Neural cell (in vitro differentiated cells): Measurements from ENCODE around the gene CPLANE1. TPM values are rescaled to one million over a fixed set of nuclear protein-coding genes. Genes with fewer than 3 reads are reported as not detected.

ENCODE experiments used
- H2AFZ ChIP-seq: fragments of 200-600, 300-800 bp; sonication (generic), shearing (Covaris generic); 2 replicates; pipeline ENCODE4 v1.6.0; 2014; ENCODE audit warnings: low read depth, mild to moderate bottlenecking, antibody characterized with exemption, low read length, moderate library complexity
- H3F3A ChIP-seq: fragments of 200-600 bp; shearing (Covaris generic); 2 replicates; pipeline ENCODE4 v1.6.1; 2016; ENCODE audit warnings: mild to moderate bottlenecking, moderate library complexity, mixed read lengths, antibody characterized with exemption, low read length; ENCODE audit not compliant: insufficient read depth, poor library complexity, severe bottlenecking
- H3K27ac ChIP-seq: fragments of 200-600, 300-800 bp; sonication (generic), shearing (Covaris generic); 2 replicates; pipeline ENCODE4 v1.5.1; 2014; ENCODE audit warnings: mild to moderate bottlenecking, low read length, moderate library complexity
- H3K27me3 ChIP-seq: fragments of 300-800, 200-600 bp; sonication (generic), shearing (Covaris generic); 2 replicates; pipeline ENCODE4 v1.6.0; 2014; ENCODE audit warnings: mild to moderate bottlenecking, low read depth, low read length, moderate library complexity; ENCODE audit not compliant: insufficient read depth
- H3K36me3 ChIP-seq: fragments of 300-800, 200-600 bp; sonication (generic), shearing (Covaris generic); 2 replicates; pipeline ENCODE4 v1.5.1; 2014; ENCODE audit warnings: mild to moderate bottlenecking, antibody characterized with exemption, low read length, moderate library complexity; ENCODE audit not compliant: insufficient read depth
- H3K4me2 ChIP-seq: fragments of 300-800, 200-600 bp; sonication (generic), shearing (Covaris generic); 2 replicates; pipeline ENCODE4 v1.6.0; 2014; ENCODE audit warnings: mild to moderate bottlenecking, low read length
- H3K4me3 ChIP-seq: fragments of 300-800, 200-600 bp; sonication (generic), shearing (Covaris generic); 2 replicates; pipeline ENCODE4 v1.5.1; 2014; ENCODE audit warnings: mild to moderate bottlenecking, low read length, moderate library complexity
- H3K79me2 ChIP-seq: fragments of 200-600 bp; shearing (Covaris generic); replicated peaks from 2 replicates; pipeline ENCODE4 v1.6.0; 2014; ENCODE audit warnings: mild to moderate bottlenecking, low read length, moderate library complexity; ENCODE audit not compliant: insufficient read depth
- H3K9ac ChIP-seq: fragments of 300-800, 200-600 bp; sonication (generic), shearing (Covaris generic); 2 replicates; pipeline ENCODE4 v1.6.1; 2016; ENCODE audit warnings: mild to moderate bottlenecking, low read length, mixed read lengths
- H3K9me2 ChIP-seq: fragments of 200-600 bp; shearing (Covaris generic); 2 replicates; pipeline ENCODE4 v1.6.1; 2016; ENCODE audit warnings: mild to moderate bottlenecking, low read length, mixed read lengths; ENCODE audit not compliant: insufficient read depth
- H3K9me3 ChIP-seq: fragments of 200-600, 300-800 bp; sonication (generic), shearing (Covaris generic); 2 replicates; pipeline ENCODE4 v1.6.1; 2016; ENCODE audit warnings: mild to moderate bottlenecking, mixed run types, low read length, moderate library complexity, mixed read lengths
- H4K20me1 ChIP-seq: fragments of 200-600 bp; shearing (Covaris generic); 2 replicates; pipeline ENCODE4 v1.6.1; 2016; ENCODE audit warnings: mild to moderate bottlenecking, mixed run types; ENCODE audit not compliant: insufficient read depth
- CTCF ChIP-seq: fragments of 450-650 bp; IDR thresholded peaks from 2 replicates; pipeline ENCODE4 v1.5.1; 2014; ENCODE audit warnings: antibody characterized with exemption, mild to moderate bottlenecking, moderate library complexity; ENCODE audit not compliant: poor library complexity, severe bottlenecking
- EP300 ChIP-seq: fragments of 450-650 bp; conservative IDR thresholded peaks from 2 replicates; pipeline ENCODE4 v1.6.1; 2014; ENCODE audit warnings: antibody characterized with exemption, mild to moderate bottlenecking, moderate library complexity; ENCODE audit not compliant: poor library complexity, severe bottlenecking
- EZH2 ChIP-seq: fragments of 200-600, 300-800 bp; shearing (Covaris generic), sonication (generic); IDR thresholded peaks from 2 replicates; pipeline ENCODE4 v1.6.1; 2014; ENCODE audit warnings: antibody characterized with exemption, low read length, borderline replicate concordance, mild to moderate bottlenecking; ENCODE audit not compliant: insufficient read depth, poor library complexity, severe bottlenecking
- MXI1 ChIP-seq: fragments of 450-650 bp; conservative IDR thresholded peaks from 2 replicates; pipeline ENCODE4 v1.6.1; 2014; ENCODE audit warnings: antibody characterized with exemption, mild to moderate bottlenecking; ENCODE audit not compliant: poor library complexity, severe bottlenecking
- POLR2AphosphoS5 ChIP-seq: IDR thresholded peaks from 2 replicates; pipeline ENCODE4 v1.6.1; 2012
- RAD21 ChIP-seq: fragments of 450-650 bp; conservative IDR thresholded peaks from 2 replicates; pipeline ENCODE4 v1.6.1; 2014; ENCODE audit warnings: antibody characterized with exemption, mild to moderate bottlenecking, moderate library complexity
- REST ChIP-seq: IDR thresholded peaks from 2 replicates; pipeline ENCODE4 v1.6.1; 2012; ENCODE audit warnings: borderline replicate concordance
- SMC3 ChIP-seq: fragments of 450-650 bp; conservative IDR thresholded peaks from 2 replicates; pipeline ENCODE4 v1.6.1; 2014; ENCODE audit warnings: antibody characterized with exemption, mild to moderate bottlenecking, moderate library complexity; ENCODE audit not compliant: poor library complexity
- TAF1 ChIP-seq: IDR thresholded peaks from 2 replicates; pipeline ENCODE4 v1.6.1; 2012; ENCODE audit warnings: low read depth
- polyA plus RNA-seq: library from polyadenylated mRNA; depleted of rRNA; stranded (reverse); fragments of >200 nt; gene quantifications from 2 replicates; pipeline ENCODE4 v1.2.3, GENCODE V29; 2014

Gene CPLANE1
- polyA plus RNA-seq, 1 donor from 2014 or later: 26.0 TPM

GRCh38 chr5:37172957-37173356, 76.2 kb downstream of the CPLANE1 start:
- Histone ChIP-seq H2AFZ (no peak overlapping the region), H3K79me2 (no peaks in the 10 kb centered on the region), H3K9me3 (no peaks in the 10 kb centered on the region), H3K27me3 (no peaks in the 10 kb centered on the region), H3K9me2 (no peaks in the 10 kb centered on the region), H3K36me3 (peaks cover 20% of the 10 kb centered on the region), H3K4me2 (no peak overlapping the region), H4K20me1 (no peaks in the 10 kb centered on the region), H3F3A (no peaks in the 10 kb centered on the region), H3K27ac (no peak overlapping the region), H3K4me3 (no peak overlapping the region), H3K9ac (no peak overlapping the region)
- TF ChIP-seq POLR2AphosphoS5 (no peak), EP300 (no peak), REST (no peak), SMC3 (no peak), MXI1 (no peak), CTCF (no peak), RAD21 (no peak), TAF1 (no peak), EZH2 (no peak)

GRCh38 chr5:37170856-37171255, 78.3 kb downstream of the CPLANE1 start:
- Histone ChIP-seq H3K27me3 (no peaks in the 10 kb centered on the region), H3K9me2 (no peaks in the 10 kb centered on the region), H3K36me3 (peaks cover 20% of the 10 kb centered on the region), H3K79me2 (no peaks in the 10 kb centered on the region), H2AFZ (no peak overlapping the region), H3K4me3 (no peak overlapping the region), H3F3A (no peaks in the 10 kb centered on the region), H3K9ac (no peak overlapping the region), H3K27ac (no peak overlapping the region), H4K20me1 (no peaks in the 10 kb centered on the region), H3K4me2 (no peak overlapping the region), H3K9me3 (no peaks in the 10 kb centered on the region)
- TF ChIP-seq REST (no peak), EZH2 (no peak), TAF1 (no peak), RAD21 (no peak), CTCF (no peak), SMC3 (no peak), EP300 (no peak), MXI1 (no peak), POLR2AphosphoS5 (no peak)
